ENCODE measurements around the gene ARL6IP6.
"Not testable (repeated sequence)": the region's sequence is repeated elsewhere in the genome, so short reads cannot be mapped to it uniquely, and the experiment has no call there.

Gene ARL6IP6

DNA sequence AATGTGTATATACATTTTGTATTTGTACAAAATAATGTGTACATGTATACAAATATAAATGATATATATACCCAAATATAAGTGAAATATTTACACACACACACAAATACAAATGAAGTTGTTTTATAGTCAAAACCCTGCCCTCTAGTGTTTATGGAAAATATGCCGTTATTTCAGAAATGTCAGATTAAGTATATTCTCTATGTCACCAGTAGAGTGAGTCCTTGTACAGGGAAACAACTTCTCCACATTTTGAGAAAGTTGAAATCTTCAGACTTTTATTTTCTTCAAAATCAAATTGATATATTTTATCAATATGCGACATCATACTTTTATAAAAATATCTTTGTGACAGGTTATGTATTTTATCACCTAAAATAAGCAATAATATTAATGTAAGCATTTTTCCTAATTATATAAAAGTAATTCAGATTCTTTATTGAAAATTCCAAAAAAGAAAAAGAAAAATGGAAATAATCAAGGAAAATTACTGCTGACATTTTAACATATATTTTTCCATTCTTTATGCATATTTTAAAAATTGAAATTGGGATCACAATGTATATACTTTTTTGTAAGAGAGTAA is 22.4 kb downstream of the ARL6IP6 start:
- no peak for DNase-seq (ENCODE audit: low spot score)

DNA sequence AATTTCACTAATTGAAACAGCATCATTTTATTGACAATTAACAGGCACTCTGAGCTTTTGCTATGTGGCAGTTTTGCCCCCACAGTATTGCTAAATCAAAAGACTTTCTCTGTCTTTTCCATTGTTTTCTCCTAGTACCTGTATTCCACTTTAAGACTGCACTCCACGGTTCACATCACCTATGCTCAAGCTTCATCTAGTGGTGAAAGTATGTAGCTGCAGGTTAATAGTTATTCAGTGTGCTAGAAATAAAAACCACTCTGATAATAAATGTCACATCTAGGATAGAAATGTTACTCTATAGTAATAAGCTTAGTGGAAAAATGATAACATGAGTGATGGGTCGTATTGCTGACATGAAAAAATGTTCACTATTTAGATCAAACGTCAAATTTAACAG is 24.6 kb downstream of the ARL6IP6 start:
- Histone ChIP-seq H3K27ac (no peak overlapping the region), H3K4me3 (no peak overlapping the region)
- no peak for DNase-seq (ENCODE audit: low spot score)
- TF ChIP-seq, protein P1, sequence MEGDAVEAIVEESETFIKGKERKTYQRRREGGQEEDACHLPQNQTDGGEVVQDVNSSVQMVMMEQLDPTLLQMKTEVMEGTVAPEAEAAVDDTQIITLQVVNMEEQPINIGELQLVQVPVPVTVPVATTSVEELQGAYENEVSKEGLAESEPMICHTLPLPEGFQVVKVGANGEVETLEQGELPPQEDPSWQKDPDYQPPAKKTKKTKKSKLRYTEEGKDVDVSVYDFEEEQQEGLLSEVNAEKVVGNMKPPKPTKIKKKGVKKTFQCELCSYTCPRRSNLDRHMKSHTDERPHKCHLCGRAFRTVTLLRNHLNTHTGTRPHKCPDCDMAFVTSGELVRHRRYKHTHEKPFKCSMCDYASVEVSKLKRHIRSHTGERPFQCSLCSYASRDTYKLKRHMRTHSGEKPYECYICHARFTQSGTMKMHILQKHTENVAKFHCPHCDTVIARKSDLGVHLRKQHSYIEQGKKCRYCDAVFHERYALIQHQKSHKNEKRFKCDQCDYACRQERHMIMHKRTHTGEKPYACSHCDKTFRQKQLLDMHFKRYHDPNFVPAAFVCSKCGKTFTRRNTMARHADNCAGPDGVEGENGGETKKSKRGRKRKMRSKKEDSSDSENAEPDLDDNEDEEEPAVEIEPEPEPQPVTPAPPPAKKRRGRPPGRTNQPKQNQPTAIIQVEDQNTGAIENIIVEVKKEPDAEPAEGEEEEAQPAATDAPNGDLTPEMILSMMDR (IDR thresholded peaks at IDR 0.05) = no peak

More for the DNA sequence above, 22.4 kb downstream of the ARL6IP6 start:
- Histone ChIP-seq H3K4me3 (no peak overlapping the region), H3K27ac (no peak overlapping the region)
- TF ChIP-seq, protein P1 (IDR thresholded peaks at IDR 0.05) = peak; percentile 71

DNA sequence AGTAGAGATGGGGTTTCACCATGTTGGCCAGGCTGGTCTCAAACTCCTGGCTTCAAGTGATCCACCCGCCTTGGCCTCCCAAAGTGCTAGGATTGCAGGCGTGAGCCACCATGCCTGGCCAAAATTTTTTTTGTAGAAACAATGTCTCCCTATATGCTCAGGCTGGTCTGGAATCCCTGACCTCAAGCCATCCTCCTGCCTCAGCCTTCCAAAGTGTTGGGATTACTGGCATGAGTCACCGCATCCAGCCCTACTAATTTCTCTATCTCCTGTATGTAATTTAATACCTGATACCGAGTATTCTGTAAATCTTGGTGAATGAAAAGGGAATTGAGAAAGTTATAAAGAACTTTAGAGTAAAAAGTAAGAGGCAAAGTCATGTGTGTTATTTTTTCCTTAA is 29.3 kb downstream of the ARL6IP6 start:
- H3K4me3 ChIP-seq; H3K27ac ChIP-seq; DNase-seq (ENCODE audit: low spot score): not testable (repeated sequence)

DNA sequence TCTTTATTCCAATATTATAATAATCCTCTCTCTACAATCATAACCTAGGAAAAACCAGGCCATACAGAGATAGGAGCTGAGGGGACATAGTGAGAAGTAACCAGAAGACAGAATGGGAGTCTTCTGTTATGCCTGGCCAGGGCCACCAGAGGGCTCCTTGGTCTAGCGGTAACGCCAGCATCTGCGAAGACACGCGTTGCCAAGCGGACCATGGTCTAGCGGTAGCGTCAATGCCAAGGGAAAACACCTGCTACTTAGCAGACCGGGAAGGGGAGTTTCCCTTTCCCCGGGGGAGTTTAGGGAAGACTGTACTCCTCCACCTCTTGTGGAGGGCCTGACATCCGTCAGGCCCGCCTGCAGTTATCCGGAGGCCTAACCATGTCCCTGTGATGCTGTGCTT is 36.6 kb downstream of the ARL6IP6 start:
- no peak overlapping the region for H3K27ac ChIP-seq
- DNase-seq (ENCODE audit: low spot score) = no peak
- TF ChIP-seq, protein P1 (IDR thresholded peaks at IDR 0.05) = no peak
- H3K4me3 ChIP-seq = no peak overlapping the region

DNA sequence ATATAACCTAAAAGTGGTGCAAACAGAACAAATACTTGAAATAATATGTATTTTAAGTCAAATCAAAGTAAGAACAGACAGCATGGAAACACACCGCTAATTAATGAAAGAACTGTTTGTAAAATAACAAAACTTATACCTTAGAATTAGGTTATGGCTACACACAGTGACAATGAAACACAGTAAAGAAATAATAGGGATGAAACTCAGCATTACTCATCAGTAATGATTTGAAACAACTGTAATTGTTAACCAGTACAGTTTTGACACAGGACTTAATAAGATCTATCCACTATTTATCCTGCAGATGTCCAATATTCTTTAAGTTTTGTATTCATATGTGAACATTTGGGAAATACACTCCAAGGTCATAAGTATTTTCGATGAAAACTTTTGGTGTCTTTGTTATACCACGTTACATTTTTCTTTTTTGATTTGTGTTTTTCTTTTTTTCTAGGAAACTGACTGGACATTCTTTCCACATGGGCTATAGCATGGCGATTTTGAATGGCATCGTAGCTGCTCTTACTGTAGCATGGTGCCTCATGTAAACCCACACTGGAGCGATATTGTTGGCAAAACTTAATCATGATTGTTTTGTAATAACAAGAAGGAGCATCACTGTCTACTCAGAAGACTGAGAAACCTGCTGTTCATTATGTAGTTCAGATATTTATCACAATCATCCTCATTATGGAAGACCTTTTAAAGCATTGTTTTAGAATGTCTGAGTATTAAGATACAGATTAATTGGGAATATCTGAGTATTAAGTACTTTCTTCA is 41.1 kb downstream of the ARL6IP6 start:
- TF ChIP-seq, protein P1 (IDR thresholded peaks at IDR 0.05) = no peak
- Histone ChIP-seq H3K27ac (no peak overlapping the region), H3K4me3 (no peak overlapping the region)
- DNase-seq (ENCODE audit: low spot score) = no peak

DNA sequence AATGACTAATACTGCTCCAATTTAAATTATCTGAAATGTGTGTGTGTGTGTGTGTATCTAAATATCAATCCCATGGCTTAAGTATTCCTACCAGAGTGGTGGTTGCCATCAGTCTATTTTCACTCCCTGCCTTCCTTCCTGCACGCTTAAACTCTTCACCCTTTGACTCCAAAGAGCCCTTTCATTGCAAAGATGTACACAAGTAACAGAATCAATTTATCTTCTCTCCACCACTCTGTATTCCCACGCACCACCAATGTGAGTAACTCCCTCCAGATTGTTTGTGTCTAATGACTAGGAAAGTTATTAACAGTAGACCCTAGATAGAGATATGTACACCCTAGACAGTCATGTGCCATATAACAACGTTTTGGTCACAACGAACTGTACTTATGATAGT is 42.8 kb downstream of the ARL6IP6 start:
- Histone ChIP-seq H3K4me3 (no peak overlapping the region), H3K27ac (no peak overlapping the region)
- DNase-seq (ENCODE audit: low spot score) = no peak
- TF ChIP-seq, protein P1 (IDR thresholded peaks at IDR 0.05) = no peak

DNA sequence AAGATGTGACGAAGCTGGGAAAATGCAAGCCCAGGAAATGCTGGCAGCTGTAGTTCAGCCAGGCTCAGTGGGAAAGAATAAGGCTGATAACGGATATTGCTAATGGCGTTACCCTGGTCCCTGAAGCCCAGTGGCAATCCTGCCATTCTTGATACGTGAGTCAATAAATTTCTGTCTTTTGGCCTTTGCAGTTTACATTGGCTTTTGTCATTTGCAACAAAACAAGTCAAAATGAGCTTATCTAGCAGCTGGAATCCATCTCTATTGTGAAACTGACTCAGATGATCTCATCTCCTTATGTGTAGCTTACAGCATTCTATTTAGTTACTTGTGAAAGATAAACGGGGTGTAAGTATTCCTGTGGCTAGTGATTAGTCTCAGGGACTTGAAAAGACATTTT is 43.8 kb downstream of the ARL6IP6 start:
- Histone ChIP-seq H3K4me3 (no peak overlapping the region), H3K27ac (peak overlapping the region in 1 of 2 donors; percentile 7)
- TF ChIP-seq, protein P1 (IDR thresholded peaks at IDR 0.05) = no peak
- no peak for DNase-seq (ENCODE audit: low spot score)

DNA sequence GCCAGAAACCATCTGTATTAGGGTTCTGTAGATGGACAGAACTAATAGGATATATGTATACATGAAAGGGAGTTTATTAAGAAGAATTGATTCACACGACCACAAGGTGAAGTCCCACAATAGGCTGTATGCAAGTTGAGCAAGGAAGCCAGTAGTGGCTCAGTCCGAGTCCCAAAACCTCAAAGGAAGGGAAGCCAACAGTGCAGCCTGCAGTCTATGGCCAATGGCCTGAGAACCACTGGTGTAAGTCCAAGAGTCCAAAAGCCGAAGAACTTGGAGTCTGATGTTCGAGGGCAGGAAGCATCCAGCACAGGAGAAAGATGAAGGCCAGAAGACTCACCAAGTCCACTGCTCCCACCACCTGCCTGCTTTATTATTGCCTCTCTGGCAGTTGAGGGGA is 44.8 kb downstream of the ARL6IP6 start:
- not testable (repeated sequence) for H3K27ac ChIP-seq; DNase-seq (ENCODE audit: low spot score); H3K4me3 ChIP-seq

Data from coronary artery (tissue), 2 donors.